SK-N-SH (cell line): Measurements from ENCODE around the gene PRND.

Experiments used
- FOSL2 ChIP-seq: IDR thresholded peaks from 2 replicates; pipeline ENCODE4 v1.4.0; 2012; ENCODE audit warnings: low read depth, mild to moderate bottlenecking, moderate library complexity, borderline replicate concordance
- NFIC ChIP-seq: IDR thresholded peaks from 2 replicates; pipeline ENCODE4 v1.4.0; 2012; ENCODE audit warnings: borderline replicate concordance
- POLR2AphosphoS5 ChIP-seq: IDR thresholded peaks from 2 replicates; pipeline ENCODE4 v1.6.1; 2012; ENCODE audit warnings: low read depth, low read length
- TAF1 ChIP-seq: IDR thresholded peaks from 2 replicates; pipeline ENCODE4 v1.6.1; 2012; ENCODE audit warnings: low read depth, mild to moderate bottlenecking, low read length, moderate library complexity, borderline replicate concordance
- TF ChIP-seq, protein P1 (sequence below): fragments of 200-600 bp; sonication (generic); IDR thresholded peaks from 2 replicates; pipeline ENCODE4 v1.6.1; 2017; ENCODE audit warnings: antibody characterized with exemption, mild to moderate bottlenecking, moderate library complexity

DNA sequence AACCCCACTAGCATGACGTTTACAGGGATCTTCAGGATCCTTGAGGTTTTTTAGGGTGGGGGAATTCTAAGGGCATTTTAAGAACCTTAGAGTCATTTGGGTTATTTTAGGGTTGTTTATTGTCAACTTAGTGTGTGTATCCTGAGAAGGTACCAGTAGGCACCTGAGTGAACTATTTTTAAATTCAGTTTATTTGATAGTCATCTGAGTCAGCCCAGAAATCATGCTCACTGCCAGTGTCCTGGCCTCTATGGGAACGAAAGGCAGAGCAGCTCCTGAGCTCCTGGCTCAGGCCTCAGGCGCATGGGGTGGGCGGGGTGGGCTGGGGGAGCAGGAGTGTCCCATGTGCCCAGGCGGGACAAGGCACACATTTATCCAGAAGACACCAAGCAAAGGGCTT is 52.0 kb downstream of the PRND start:
- TF ChIP-seq POLR2AphosphoS5 (no peak), TAF1 (no peak), NFIC (no peak), FOSL2 (no peak)
- TF ChIP-seq, protein P1, sequence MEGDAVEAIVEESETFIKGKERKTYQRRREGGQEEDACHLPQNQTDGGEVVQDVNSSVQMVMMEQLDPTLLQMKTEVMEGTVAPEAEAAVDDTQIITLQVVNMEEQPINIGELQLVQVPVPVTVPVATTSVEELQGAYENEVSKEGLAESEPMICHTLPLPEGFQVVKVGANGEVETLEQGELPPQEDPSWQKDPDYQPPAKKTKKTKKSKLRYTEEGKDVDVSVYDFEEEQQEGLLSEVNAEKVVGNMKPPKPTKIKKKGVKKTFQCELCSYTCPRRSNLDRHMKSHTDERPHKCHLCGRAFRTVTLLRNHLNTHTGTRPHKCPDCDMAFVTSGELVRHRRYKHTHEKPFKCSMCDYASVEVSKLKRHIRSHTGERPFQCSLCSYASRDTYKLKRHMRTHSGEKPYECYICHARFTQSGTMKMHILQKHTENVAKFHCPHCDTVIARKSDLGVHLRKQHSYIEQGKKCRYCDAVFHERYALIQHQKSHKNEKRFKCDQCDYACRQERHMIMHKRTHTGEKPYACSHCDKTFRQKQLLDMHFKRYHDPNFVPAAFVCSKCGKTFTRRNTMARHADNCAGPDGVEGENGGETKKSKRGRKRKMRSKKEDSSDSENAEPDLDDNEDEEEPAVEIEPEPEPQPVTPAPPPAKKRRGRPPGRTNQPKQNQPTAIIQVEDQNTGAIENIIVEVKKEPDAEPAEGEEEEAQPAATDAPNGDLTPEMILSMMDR = no peak
